ENCODE data around the gene TBC1D9B. TPM values are rescaled to one million over a fixed set of nuclear protein-coding genes. Genes with fewer than 3 reads are reported as not detected.

The TBC1D9B gene
- total RNA-seq, 6 experiments from 2014 or later: 64.6 to 90.7 (median 73.4) TPM

GRCh38 chr5:179841621-179842020, 66.1 kb downstream of the TBC1D9B start:
- Mint-ChIP-seq H3K27me3 (ENCODE audit: insufficient read depth) (peaks cover 11% of the 10 kb centered on the region), H3K9me3 (peaks cover 20% of the 10 kb centered on the region), H3K27ac (no peak overlapping the region), H3K4me3 (no peak overlapping the region; the same call in 1 of the 2 replicates), H3K4me1 (ENCODE audit: low read depth) (peaks cover 2% of the 10 kb centered on the region; the same call in 1 of the 2 replicates), H3K36me3 (ENCODE audit: low read depth) (peaks cover 42% of the 10 kb centered on the region)
- DNase-seq: no peak
- no peak for TF ChIP-seq CTCF (IDR thresholded peaks at IDR 0.05)

GRCh38 chr5:179840766-179841165, 66.9 kb downstream of the TBC1D9B start:
- Mint-ChIP-seq H3K27ac (no peak overlapping the region), H3K4me1 (ENCODE audit: low read depth) (peaks cover 9% of the 10 kb centered on the region; the same call in 1 of the 2 replicates), H3K27me3 (ENCODE audit: insufficient read depth) (peaks cover 11% of the 10 kb centered on the region), H3K9me3 (peaks cover 15% of the 10 kb centered on the region), H3K4me3 (no peak overlapping the region), H3K36me3 (ENCODE audit: low read depth) (peaks cover 45% of the 10 kb centered on the region)
- DNase-seq: no peak
- TF ChIP-seq CTCF (IDR thresholded peaks at IDR 0.05): no peak

- H3K27ac Mint-ChIP-seq: peak overlapping the region; percentile 38; the same call in 1 of the 2 replicates
- H3K4me1 Mint-ChIP-seq (ENCODE audit: low read depth): peaks cover 9% of the 10 kb centered on the region; the same call in 1 of the 2 replicates
- no peak for DNase-seq
- H3K27me3 Mint-ChIP-seq (ENCODE audit: insufficient read depth): peaks cover 11% of the 10 kb centered on the region
- no peak for TF ChIP-seq CTCF (IDR thresholded peaks at IDR 0.05)
- peaks cover 13% of the 10 kb centered on the region for H3K9me3 Mint-ChIP-seq
- H3K4me3 Mint-ChIP-seq: no peak overlapping the region; the same call in 1 of the 2 replicates
- H3K36me3 Mint-ChIP-seq (ENCODE audit: low read depth): peaks cover 44% of the 10 kb centered on the region
Observed at GRCh38 chr5:179840321-179840720, 67.4 kb downstream of the TBC1D9B start.

- TF ChIP-seq CTCF (IDR thresholded peaks at IDR 0.05): no peak
- Mint-ChIP-seq H3K4me3 (no peak overlapping the region), H3K27ac (peak overlapping the region; percentile 53), H3K9me3 (peaks cover 7% of the 10 kb centered on the region), H3K36me3 (ENCODE audit: low read depth) (peaks cover 38% of the 10 kb centered on the region), H3K4me1 (ENCODE audit: low read depth) (peaks cover 9% of the 10 kb centered on the region; the same call in 1 of the 2 replicates), H3K27me3 (ENCODE audit: insufficient read depth) (peaks cover 11% of the 10 kb centered on the region)
- no peak for DNase-seq
Observed at GRCh38 chr5:179839328-179840256, 68.1 kb downstream of the TBC1D9B start.

GRCh38 chr5:179837076-179838011, 70.4 kb downstream of the TBC1D9B start:
- H3K4me3 Mint-ChIP-seq: no peak overlapping the region
- H3K27ac Mint-ChIP-seq: no peak overlapping the region; the same call in 1 of the 2 replicates
- TF ChIP-seq CTCF (IDR thresholded peaks at IDR 0.05): no peak
- H3K36me3 Mint-ChIP-seq (ENCODE audit: low read depth): peaks cover 39% of the 10 kb centered on the region
- DNase-seq: no peak
- H3K27me3 Mint-ChIP-seq (ENCODE audit: insufficient read depth): peaks cover 15% of the 10 kb centered on the region
- H3K4me1 Mint-ChIP-seq (ENCODE audit: low read depth): peaks cover 9% of the 10 kb centered on the region
- no peaks in the 10 kb centered on the region for H3K9me3 Mint-ChIP-seq

All from HFFc6 (cell line).